ENCODE measurements around the gene CYP46A1.
A peak's percentile ranks its signal among the peaks of the same experiment; 100 is the strongest.

Gene CYP46A1

GRCh38 chr14:99728981-99729451, 44.9 kb downstream of the CYP46A1 start:
- TF ChIP-seq, protein P1, sequence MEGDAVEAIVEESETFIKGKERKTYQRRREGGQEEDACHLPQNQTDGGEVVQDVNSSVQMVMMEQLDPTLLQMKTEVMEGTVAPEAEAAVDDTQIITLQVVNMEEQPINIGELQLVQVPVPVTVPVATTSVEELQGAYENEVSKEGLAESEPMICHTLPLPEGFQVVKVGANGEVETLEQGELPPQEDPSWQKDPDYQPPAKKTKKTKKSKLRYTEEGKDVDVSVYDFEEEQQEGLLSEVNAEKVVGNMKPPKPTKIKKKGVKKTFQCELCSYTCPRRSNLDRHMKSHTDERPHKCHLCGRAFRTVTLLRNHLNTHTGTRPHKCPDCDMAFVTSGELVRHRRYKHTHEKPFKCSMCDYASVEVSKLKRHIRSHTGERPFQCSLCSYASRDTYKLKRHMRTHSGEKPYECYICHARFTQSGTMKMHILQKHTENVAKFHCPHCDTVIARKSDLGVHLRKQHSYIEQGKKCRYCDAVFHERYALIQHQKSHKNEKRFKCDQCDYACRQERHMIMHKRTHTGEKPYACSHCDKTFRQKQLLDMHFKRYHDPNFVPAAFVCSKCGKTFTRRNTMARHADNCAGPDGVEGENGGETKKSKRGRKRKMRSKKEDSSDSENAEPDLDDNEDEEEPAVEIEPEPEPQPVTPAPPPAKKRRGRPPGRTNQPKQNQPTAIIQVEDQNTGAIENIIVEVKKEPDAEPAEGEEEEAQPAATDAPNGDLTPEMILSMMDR (IDR thresholded peaks at IDR 0.05), result no peak

- TF ChIP-seq, protein P1 (IDR thresholded peaks at IDR 0.05), result peak; percentile 97
Observed at GRCh38 chr14:99729991-99730875, 46.1 kb downstream of the CYP46A1 start.

- TF ChIP-seq, protein P1 (IDR thresholded peaks at IDR 0.05), result no peak
Observed at GRCh38 chr14:99730876-99731546, 46.9 kb downstream of the CYP46A1 start.

DNA sequence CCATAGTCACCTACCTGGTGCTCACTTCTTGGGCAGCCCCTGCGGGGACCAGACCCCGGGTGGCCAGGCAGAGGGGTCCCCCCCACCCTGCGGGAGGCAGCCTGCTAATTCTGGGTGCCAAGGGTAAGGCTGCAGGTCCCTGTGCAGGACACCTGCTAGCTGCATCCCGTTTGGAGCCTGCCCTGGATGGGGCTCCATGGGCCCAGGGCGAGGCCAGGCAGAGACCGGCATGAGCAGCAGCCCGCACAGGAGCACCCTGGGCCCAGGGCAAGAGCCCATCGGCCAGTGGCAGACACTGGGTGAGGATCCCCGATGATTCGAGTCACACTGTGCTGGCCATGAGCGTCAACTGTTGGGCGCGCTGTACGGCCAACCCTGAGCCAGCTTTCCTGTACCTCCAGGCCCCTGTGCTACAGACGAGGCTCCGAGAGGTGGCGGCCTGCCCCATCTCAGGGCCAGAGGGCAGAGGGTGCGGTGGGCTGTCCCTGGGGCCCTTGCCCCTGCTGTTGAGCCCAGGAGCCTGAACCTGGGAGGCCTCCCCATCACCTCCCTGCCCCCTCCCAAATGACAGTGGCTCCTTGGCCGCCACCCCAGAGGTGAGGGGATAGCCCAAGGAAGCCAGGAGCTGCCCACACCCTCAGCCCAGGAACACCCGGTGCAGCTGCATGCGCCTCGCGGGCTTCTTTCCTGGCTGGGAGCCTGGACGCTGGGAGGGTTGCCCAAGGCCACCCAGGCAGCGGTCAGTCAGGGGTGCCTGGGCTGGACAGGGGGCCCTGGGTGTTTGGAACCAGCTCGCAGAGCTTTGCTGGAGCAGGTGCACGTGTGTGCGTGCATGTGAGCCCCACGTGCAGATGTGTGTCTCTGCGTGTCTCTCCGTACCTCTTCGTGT, 47.7 kb downstream of the CYP46A1 start:
- TF ChIP-seq, protein P1 (IDR thresholded peaks at IDR 0.05), result no peak

- TF ChIP-seq, protein P1 (IDR thresholded peaks at IDR 0.05), result no peak
Observed at GRCh38 chr14:99732436-99733210, 48.5 kb downstream of the CYP46A1 start.

DNA sequence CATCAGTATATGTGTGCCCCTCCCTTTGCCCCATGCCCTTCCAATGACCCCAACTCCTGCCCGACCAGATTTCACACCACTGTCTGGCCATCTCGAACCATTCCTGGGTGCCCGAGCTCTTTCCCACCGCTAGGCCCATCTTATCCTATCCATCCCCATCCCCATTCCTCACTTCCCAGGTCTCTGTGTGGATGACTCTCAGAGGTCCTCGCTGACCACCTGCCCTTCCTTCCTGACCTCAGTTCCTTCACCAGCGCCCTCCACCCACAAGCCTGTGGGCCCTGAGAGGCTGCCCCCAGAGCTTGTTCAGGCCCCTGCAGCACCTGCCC, 49.1 kb downstream of the CYP46A1 start:
- TF ChIP-seq, protein P1 (IDR thresholded peaks at IDR 0.05), result no peak
